H9 (cell line): ENCODE data around the gene RIPK1. TPM values are rescaled to one million over a fixed set of nuclear protein-coding genes. Genes with fewer than 3 reads are reported as not detected.

Experiments
- DNase-seq: peaks from one replicate; pipeline ENCODE4 v3.0.0-alpha.2; 2017
- H2AFZ ChIP-seq: one replicate; pipeline ENCODE4 v1.6.1; 2013; ENCODE audit warnings: mild to moderate bottlenecking, low read length, control low read depth, moderate library complexity
- H2AK5ac ChIP-seq: 2 replicates; pipeline ENCODE4 v1.6.1; 2013; ENCODE audit warnings: low read length, control low read depth, mixed read lengths; ENCODE audit not compliant: insufficient read length
- H2BK120ac ChIP-seq: one replicate; pipeline ENCODE4 v1.6.1; 2013; ENCODE audit warnings: low read depth, mild to moderate bottlenecking, low read length, control low read depth, inconsistent platforms; ENCODE audit not compliant: poor library complexity, severe bottlenecking
- H2BK12ac ChIP-seq: 2 replicates; pipeline ENCODE4 v1.6.1; 2013; ENCODE audit warnings: low read length, control low read depth, mixed read lengths, low read depth; ENCODE audit not compliant: insufficient read length
- H2BK15ac ChIP-seq: 2 replicates; pipeline ENCODE4 v1.6.1; 2013; ENCODE audit warnings: low read depth, low read length, control low read depth
- H2BK20ac ChIP-seq: one replicate; pipeline ENCODE4 v1.6.1; 2013; ENCODE audit warnings: low read depth, mild to moderate bottlenecking, low read length, control low read depth, inconsistent platforms; ENCODE audit not compliant: poor library complexity, severe bottlenecking
- H2BK5ac ChIP-seq: 2 replicates; pipeline ENCODE4 v1.6.1; 2013; ENCODE audit warnings: low read length, control low read depth, mixed read lengths; ENCODE audit not compliant: insufficient read length
- H3K14ac ChIP-seq: 2 replicates; pipeline ENCODE4 v1.6.1; 2013; ENCODE audit warnings: low read length, control low read depth; ENCODE audit not compliant: insufficient read depth
- H3K18ac ChIP-seq: 2 replicates; pipeline ENCODE4 v1.6.1; 2013; ENCODE audit warnings: low read depth, mild to moderate bottlenecking, mixed read lengths, low read length, control low read depth; ENCODE audit not compliant: insufficient read length
- H3K23ac ChIP-seq: 2 replicates; pipeline ENCODE4 v1.6.1; 2013; ENCODE audit warnings: low read length, control low read depth, mixed read lengths, low read depth; ENCODE audit not compliant: insufficient read length
- H3K23me2 ChIP-seq: 2 replicates; pipeline ENCODE4 v1.6.1; 2013; ENCODE audit warnings: low read depth, mild to moderate bottlenecking, mixed read lengths, low read length, control low read depth; ENCODE audit not compliant: insufficient read length, poor library complexity, severe bottlenecking
- H3K27ac ChIP-seq: 2 replicates; pipeline ENCODE4 v1.5.1; 2013; ENCODE audit warnings: low read length, control low read depth, mixed read lengths, low read depth; ENCODE audit not compliant: insufficient read length
- H3K27me3 ChIP-seq: 2 replicates; pipeline ENCODE4 v1.6.1; 2013; ENCODE audit warnings: low read length, control low read depth, inconsistent platforms; ENCODE audit not compliant: insufficient read depth
- H3K4ac ChIP-seq: 2 replicates; pipeline ENCODE4 v1.6.1; 2013; ENCODE audit warnings: low read depth, mild to moderate bottlenecking, control low read depth, inconsistent platforms, low read length, moderate library complexity
- H3K4me1 ChIP-seq: 2 replicates; pipeline ENCODE4 v1.6.1; 2013; ENCODE audit warnings: low read length, control low read depth, inconsistent platforms; ENCODE audit not compliant: insufficient read depth
- H3K4me2 ChIP-seq: 2 replicates; pipeline ENCODE4 v1.6.1; 2013; ENCODE audit warnings: low read length, control low read depth, mixed read lengths; ENCODE audit not compliant: insufficient read length, insufficient read depth
- H3K56ac ChIP-seq: 2 replicates; pipeline ENCODE4 v1.6.1; 2013; ENCODE audit warnings: low read depth, mild to moderate bottlenecking, mixed read lengths, low read length, control low read depth; ENCODE audit not compliant: insufficient read length
- H3K79me1 ChIP-seq: 2 replicates; pipeline ENCODE4 v1.6.1; 2013; ENCODE audit warnings: low read depth, mild to moderate bottlenecking, moderate library complexity, low read length, control low read depth, inconsistent platforms; ENCODE audit not compliant: insufficient read depth, poor library complexity, severe bottlenecking
- H3K79me2 ChIP-seq: 2 replicates; pipeline ENCODE4 v1.6.1; 2013; ENCODE audit warnings: low read length, control low read depth, inconsistent platforms; ENCODE audit not compliant: insufficient read depth
- H3K9ac ChIP-seq: 2 replicates; pipeline ENCODE4 v1.6.1; 2013; ENCODE audit warnings: low read length, control low read depth, mixed read lengths; ENCODE audit not compliant: insufficient read length; ENCODE audit errors: extremely low read depth
- H3K9me3 ChIP-seq: one replicate; pipeline ENCODE4 v1.6.1; 2013; ENCODE audit warnings: low read depth, low read length, inconsistent platforms; ENCODE audit not compliant: control insufficient read depth
- H3T11ph ChIP-seq: one replicate; pipeline ENCODE4 v1.6.1; 2013; ENCODE audit warnings: mild to moderate bottlenecking, low read length, control low read depth, inconsistent platforms
- H4K20me1 ChIP-seq: one replicate; pipeline ENCODE4 v1.6.1; 2013; ENCODE audit not compliant: control insufficient read depth, insufficient read length, insufficient read depth
- H4K5ac ChIP-seq: 2 replicates; pipeline ENCODE4 v1.6.1; 2013; ENCODE audit warnings: low read depth, mild to moderate bottlenecking, mixed read lengths, low read length, control low read depth; ENCODE audit not compliant: insufficient read length
- H4K8ac ChIP-seq: replicated peaks from 2 replicates; pipeline ENCODE4 v1.6.1; 2013; ENCODE audit warnings: low read length, control low read depth, mixed read lengths, low read depth; ENCODE audit not compliant: insufficient read length
- H4K91ac ChIP-seq: 2 replicates; pipeline ENCODE4 v1.6.1; 2013; ENCODE audit warnings: low read depth, mild to moderate bottlenecking, moderate library complexity, mixed read lengths, low read length, control low read depth; ENCODE audit not compliant: insufficient read length
- H3K27ac Mint-ChIP-seq, 3 experiments: 2 replicates in 2 of 3; 3 replicates in 1 of 3; pipeline ENCODE4 v1.8.0; 2020 to 2021; ENCODE audit warnings: mixed read lengths in 3 of 3, mild to moderate bottlenecking in 1 of 3, moderate library complexity in 1 of 3
- H3K27me3 Mint-ChIP-seq: 2 replicates; pipeline ENCODE4 v1.8.0; 2021; ENCODE audit warnings: low read depth, mild to moderate bottlenecking, moderate library complexity, mixed read lengths
- H3K36me3 Mint-ChIP-seq, 3 experiments: 2 replicates in 2 of 3; 3 replicates in 1 of 3; pipeline ENCODE4 v1.8.0; 2020 to 2021; ENCODE audit warnings: low read depth in 3 of 3, mixed read lengths in 3 of 3; ENCODE audit not compliant: insufficient read depth in 1 of 3
- H3K4me1 Mint-ChIP-seq, 2 experiments: 2 replicates each; pipeline ENCODE4 v1.8.0; 2020; ENCODE audit warnings: mixed read lengths in 2 of 2
- H3K4me3 Mint-ChIP-seq, 2 experiments: 2 replicates in 1 of 2; 3 replicates in 1 of 2; pipeline ENCODE4 v1.8.0; 2020 to 2021; ENCODE audit warnings: mild to moderate bottlenecking in 2 of 2, mixed read lengths in 2 of 2, moderate library complexity in 1 of 2
- H3K9me3 Mint-ChIP-seq, 2 experiments: 2 replicates in 1 of 2; 3 replicates in 1 of 2; pipeline ENCODE4 v1.8.0; 2020; ENCODE audit warnings: mild to moderate bottlenecking in 2 of 2, mixed read lengths in 2 of 2, moderate library complexity in 1 of 2
- WGBS: extraction: QIAGEN DNeasy Blood & Tissue Kit; methylation state at CpG from one replicate; pipeline ENCODE4 v1.1.7; 2013; ENCODE audit warnings: missing lambda C conversion rate, low lambda C conversion rate, mixed read lengths; ENCODE audit not compliant: insufficient read length; ENCODE audit errors: extremely low coverage; 5-methylcytosine and 5-hydroxymethylcytosine counted together
- total RNA-seq: library from RNA; stranded (reverse); gene quantifications from 2 replicates; pipeline ENCODE4 v1.2.1, GENCODE V29; 2021
- TF ChIP-seq, protein P1 (sequence below): fragments of 200-600 bp; sonication (generic); conservative IDR thresholded peaks from 3 replicates; pipeline ENCODE4 v1.8.0; 2021; ENCODE audit warnings: antibody characterized with exemption, mild to moderate bottlenecking

The RIPK1 gene
- total RNA-seq, 1 experiment from 2014 or later = 24.6 TPM

DNA sequence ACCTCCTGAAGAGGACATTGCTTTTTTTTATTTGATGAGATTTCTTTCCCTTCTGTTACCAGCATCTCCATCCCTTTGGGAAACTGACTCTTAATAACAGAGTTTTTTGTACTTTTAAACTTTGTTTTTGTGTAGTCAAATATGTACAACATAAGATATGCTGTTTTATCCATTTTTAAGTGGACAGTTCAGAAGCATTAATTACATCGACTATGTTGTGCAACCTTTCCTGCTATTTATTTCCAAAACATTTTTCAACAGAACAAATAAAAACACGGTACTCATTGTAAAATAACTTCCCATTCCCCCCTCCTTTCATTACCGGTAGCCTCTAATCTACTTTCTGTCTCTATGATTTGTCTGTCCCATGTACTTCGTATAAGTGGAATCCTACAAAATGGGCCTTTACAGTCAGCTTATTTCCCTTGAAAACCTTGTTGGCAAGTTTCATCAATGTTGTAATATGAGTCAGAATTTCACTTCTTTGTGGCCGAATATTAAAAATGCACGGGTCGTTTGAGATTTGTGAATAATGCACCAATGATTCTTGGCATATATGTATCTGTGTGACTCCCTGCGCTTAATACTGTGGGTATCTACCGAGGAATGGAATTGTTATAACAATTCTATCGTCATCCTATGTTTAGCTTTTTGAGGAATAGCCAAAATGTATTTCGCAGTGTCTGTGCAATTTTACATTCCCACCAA is 11.1 kb upstream of the RIPK1 start:
- TF ChIP-seq, protein P1, sequence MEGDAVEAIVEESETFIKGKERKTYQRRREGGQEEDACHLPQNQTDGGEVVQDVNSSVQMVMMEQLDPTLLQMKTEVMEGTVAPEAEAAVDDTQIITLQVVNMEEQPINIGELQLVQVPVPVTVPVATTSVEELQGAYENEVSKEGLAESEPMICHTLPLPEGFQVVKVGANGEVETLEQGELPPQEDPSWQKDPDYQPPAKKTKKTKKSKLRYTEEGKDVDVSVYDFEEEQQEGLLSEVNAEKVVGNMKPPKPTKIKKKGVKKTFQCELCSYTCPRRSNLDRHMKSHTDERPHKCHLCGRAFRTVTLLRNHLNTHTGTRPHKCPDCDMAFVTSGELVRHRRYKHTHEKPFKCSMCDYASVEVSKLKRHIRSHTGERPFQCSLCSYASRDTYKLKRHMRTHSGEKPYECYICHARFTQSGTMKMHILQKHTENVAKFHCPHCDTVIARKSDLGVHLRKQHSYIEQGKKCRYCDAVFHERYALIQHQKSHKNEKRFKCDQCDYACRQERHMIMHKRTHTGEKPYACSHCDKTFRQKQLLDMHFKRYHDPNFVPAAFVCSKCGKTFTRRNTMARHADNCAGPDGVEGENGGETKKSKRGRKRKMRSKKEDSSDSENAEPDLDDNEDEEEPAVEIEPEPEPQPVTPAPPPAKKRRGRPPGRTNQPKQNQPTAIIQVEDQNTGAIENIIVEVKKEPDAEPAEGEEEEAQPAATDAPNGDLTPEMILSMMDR = no peak
- peaks cover 0 to 4% (median 0%) of the 10 kb centered on the region in 3 experiments; a peak in 3 of 7 replicates for H3K36me3 Mint-ChIP-seq
- no peak overlapping the region for H4K5ac ChIP-seq
- no peak overlapping the region for H2BK15ac ChIP-seq
- no peak overlapping the region for H3K9ac ChIP-seq
- H3K79me1 ChIP-seq = no peaks in the 10 kb centered on the region
- no peaks in the 10 kb centered on the region for H3K27me3 ChIP-seq
- no peak overlapping the region for H4K91ac ChIP-seq
- H3K14ac ChIP-seq = no peak overlapping the region
- peaks cover 7% of the 10 kb centered on the region for H3K23me2 ChIP-seq
- H3K4me1 Mint-ChIP-seq = peaks cover 29 to 30% of the 10 kb centered on the region in 2 experiments
- no peak overlapping the region for H2BK5ac ChIP-seq
- no peaks in the 10 kb centered on the region for H3K79me2 ChIP-seq
- no peak overlapping the region for H3K23ac ChIP-seq
- no peak overlapping the region for H3K56ac ChIP-seq
- no peak overlapping the region for H3K18ac ChIP-seq
- H3K27ac ChIP-seq = no peak overlapping the region
- no peak overlapping the region for H2AFZ ChIP-seq
- no peak overlapping the region for H2BK20ac ChIP-seq
- H4K20me1 ChIP-seq = no peaks in the 10 kb centered on the region
- no peaks in the 10 kb centered on the region for H3K9me3 ChIP-seq
- peaks cover 3% of the 10 kb centered on the region; the same call in 1 of the 2 replicates for H3K4me1 ChIP-seq
- H3T11ph ChIP-seq = no peak overlapping the region
- H3K27me3 Mint-ChIP-seq = peaks cover 9% of the 10 kb centered on the region
- DNase-seq = no peak
- H3K4ac ChIP-seq = no peak overlapping the region
- H2BK120ac ChIP-seq = no peak overlapping the region
- no peak overlapping the region for H3K4me3 Mint-ChIP-seq
- no peak overlapping the region for H3K4me2 ChIP-seq
- WGBS = 100% methylated on average over 1 of the region's 11 CpGs
- no peak overlapping the region for H3K27ac Mint-ChIP-seq
- no peak overlapping the region for H2AK5ac ChIP-seq
- no peaks in the 10 kb centered on the region for H3K9me3 Mint-ChIP-seq
- no peak overlapping the region for H4K8ac ChIP-seq
- no peak overlapping the region for H2BK12ac ChIP-seq
